ENCODE measurements around the gene PTBP1. TPM values are rescaled to one million over a fixed set of nuclear protein-coding genes. Genes with fewer than 3 reads are reported as not detected.

Gene PTBP1
- total and polyA plus RNA-seq, 2 of the 13 experiments (the other 11 are each of a cell fraction or from before 2014, with no cell fraction given): 195 to 288 TPM

- TF ChIP-seq, protein P1, sequence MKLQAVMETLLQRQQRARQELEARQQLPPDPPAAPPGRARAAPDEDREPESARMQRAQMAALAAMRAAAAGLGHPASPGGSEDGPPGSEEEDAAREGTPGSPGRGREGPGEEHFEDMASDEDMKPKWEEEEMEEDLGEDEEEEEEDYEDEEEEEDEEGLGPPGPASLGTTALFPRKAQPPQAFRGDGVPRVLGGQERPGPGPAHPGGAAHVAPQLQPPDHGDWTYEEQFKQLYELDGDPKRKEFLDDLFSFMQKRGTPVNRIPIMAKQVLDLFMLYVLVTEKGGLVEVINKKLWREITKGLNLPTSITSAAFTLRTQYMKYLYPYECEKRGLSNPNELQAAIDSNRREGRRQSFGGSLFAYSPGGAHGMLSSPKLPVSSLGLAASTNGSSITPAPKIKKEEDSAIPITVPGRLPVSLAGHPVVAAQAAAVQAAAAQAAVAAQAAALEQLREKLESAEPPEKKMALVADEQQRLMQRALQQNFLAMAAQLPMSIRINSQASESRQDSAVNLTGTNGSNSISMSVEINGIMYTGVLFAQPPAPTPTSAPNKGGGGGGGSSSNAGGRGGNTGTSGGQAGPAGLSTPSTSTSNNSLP (IDR thresholded peaks at IDR 0.05; ENCODE audit: low read depth, low read length): no peak
- TF ChIP-seq ZNF816 (CRISPR knock-in tag; IDR thresholded peaks at IDR 0.05; ENCODE audit: borderline replicate concordance) (peak; percentile 12; the same call in 1 of the 2 replicates), ARNTL (CRISPR knock-in tag; IDR thresholded peaks at IDR 0.05) (no peak), ZNF296 (CRISPR knock-in tag; conservative IDR thresholded peaks at IDR 0.05) (no peak), NAIF1 (CRISPR knock-in tag; IDR thresholded peaks at IDR 0.05; ENCODE audit: borderline replicate concordance) (0 out of 2 replicates have a peak, but pooled peaks have one; percentile 39), ZNF12 (CRISPR knock-in tag; IDR thresholded peaks at IDR 0.05) (0 out of 2 replicates have a peak, but pooled peaks have one; percentile 12), KLF12 (CRISPR knock-in tag; IDR thresholded peaks at IDR 0.05; ENCODE audit: borderline replicate concordance) (no peak), ZNF878 (CRISPR knock-in tag; IDR thresholded peaks at IDR 0.05) (0 out of 2 replicates have a peak, but pooled peaks have one; percentile 67), EZH2 (conservative IDR thresholded peaks at IDR 0.05; ENCODE audit: low read depth, low read length) (no peak), ETV5 (CRISPR knock-in tag; IDR thresholded peaks at IDR 0.05; ENCODE audit: borderline replicate concordance) (peak; percentile 90), ZNF644 (CRISPR knock-in tag; IDR thresholded peaks at IDR 0.05; ENCODE audit: low read depth) (no peak), HNF1A (IDR thresholded peaks at IDR 0.05; ENCODE audit: low read depth) (no peak), HNF1A (CRISPR knock-in tag; IDR thresholded peaks at IDR 0.05; ENCODE audit: borderline replicate concordance) (0 out of 2 replicates have a peak, but pooled peaks have one; percentile 9), CEBPZ (IDR thresholded peaks at IDR 0.05; ENCODE audit: low read length) (no peak), ZNF333 (CRISPR knock-in tag; IDR thresholded peaks at IDR 0.05; ENCODE audit: borderline replicate concordance) (no peak), NR1H2 (CRISPR knock-in tag; IDR thresholded peaks at IDR 0.05; ENCODE audit: borderline replicate concordance, low read depth) (no peak), KDM1A (CRISPR knock-in tag; IDR thresholded peaks at IDR 0.05) (no peak)
- TF ChIP-seq, protein P2, sequence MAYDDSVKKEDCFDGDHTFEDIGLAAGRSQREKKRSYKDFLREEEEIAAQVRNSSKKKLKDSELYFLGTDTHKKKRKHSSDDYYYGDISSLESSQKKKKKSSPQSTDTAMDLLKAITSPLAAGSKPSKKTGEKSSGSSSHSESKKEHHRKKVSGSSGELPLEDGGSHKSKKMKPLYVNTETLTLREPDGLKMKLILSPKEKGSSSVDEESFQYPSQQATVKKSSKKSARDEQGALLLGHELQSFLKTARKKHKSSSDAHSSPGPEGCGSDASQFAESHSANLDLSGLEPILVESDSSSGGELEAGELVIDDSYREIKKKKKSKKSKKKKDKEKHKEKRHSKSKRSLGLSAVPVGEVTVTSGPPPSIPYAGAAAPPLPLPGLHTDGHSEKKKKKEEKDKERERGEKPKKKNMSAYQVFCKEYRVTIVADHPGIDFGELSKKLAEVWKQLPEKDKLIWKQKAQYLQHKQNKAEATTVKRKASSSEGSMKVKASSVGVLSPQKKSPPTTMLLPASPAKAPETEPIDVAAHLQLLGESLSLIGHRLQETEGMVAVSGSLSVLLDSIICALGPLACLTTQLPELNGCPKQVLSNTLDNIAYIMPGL (CRISPR knock-in tag; IDR thresholded peaks at IDR 0.05; ENCODE audit: borderline replicate concordance in 1 of 2, low read depth in 1 of 2): peak in 1 of 2 experiments; percentile 66; a peak in 2 of 4 replicates
Measured at GRCh38 chr19:788983-789700, 8.1 kb upstream of the PTBP1 start (continued).
